ENCODE data around the gene TMEM132D.

GRCh38 chr12:129115558-129115957, 788.3 kb downstream of the TMEM132D start:
- no peak for TF ChIP-seq CTCF (IDR thresholded peaks at IDR 0.05; ENCODE audit: low read depth, low read length, missing input control)
- no peak for TF ChIP-seq YY1 (IDR thresholded peaks at IDR 0.05)
- no peak for TF ChIP-seq MAX (IDR thresholded peaks at IDR 0.05)
- TF ChIP-seq GABPA (IDR thresholded peaks at IDR 0.05 in 1 of 2, conservative IDR thresholded peaks at IDR 0.05 in 1 of 2), result no peak
- TF ChIP-seq NR2F2 (IDR thresholded peaks at IDR 0.05), result no peak
- TF ChIP-seq REST (IDR thresholded peaks at IDR 0.05), result no peak
- TF ChIP-seq ATF3 (IDR thresholded peaks at IDR 0.05), result no peak

Measured in liver (tissue), 3 donors.